ENCODE measurements around the gene MRNIP. TPM values are rescaled to one million over a fixed set of nuclear protein-coding genes. Genes with fewer than 3 reads are reported as not detected.

MRNIP gene
- total RNA-seq, 1 donor = 11.0 TPM

DNA sequence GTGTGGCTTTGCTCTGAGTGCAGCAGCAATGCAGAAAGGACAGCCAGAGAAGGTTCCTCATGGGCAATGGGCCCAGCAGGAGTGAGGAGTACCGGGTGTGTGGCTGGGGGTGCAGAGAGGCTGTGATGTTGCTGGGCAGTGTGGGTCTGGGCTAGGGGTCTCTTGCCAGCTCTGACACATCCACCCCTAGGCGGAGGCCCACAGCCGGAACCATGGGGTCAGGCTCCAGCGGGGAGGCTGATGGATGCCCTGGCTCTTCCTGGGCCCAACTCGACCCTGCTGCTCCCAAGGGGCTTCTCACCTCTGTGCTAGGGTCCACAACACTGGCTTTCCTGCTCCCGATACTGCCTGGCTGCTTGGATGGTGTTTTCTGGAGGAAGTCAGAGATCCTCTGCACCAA lies 29.2 kb upstream of the MRNIP start:
- no peak for DNase-seq (ENCODE audit: low read depth)
- H3K4me3 ChIP-seq (ENCODE audit: low read depth, low read length) = no peak overlapping the region

GRCh38 chr5:179887095-179887494 lies 28.5 kb upstream of the MRNIP start:
- no peak overlapping the region for H3K4me3 ChIP-seq (ENCODE audit: low read depth, low read length)

More for the DNA sequence above, 29.2 kb upstream of the MRNIP start:
- TF ChIP-seq, protein P1, sequence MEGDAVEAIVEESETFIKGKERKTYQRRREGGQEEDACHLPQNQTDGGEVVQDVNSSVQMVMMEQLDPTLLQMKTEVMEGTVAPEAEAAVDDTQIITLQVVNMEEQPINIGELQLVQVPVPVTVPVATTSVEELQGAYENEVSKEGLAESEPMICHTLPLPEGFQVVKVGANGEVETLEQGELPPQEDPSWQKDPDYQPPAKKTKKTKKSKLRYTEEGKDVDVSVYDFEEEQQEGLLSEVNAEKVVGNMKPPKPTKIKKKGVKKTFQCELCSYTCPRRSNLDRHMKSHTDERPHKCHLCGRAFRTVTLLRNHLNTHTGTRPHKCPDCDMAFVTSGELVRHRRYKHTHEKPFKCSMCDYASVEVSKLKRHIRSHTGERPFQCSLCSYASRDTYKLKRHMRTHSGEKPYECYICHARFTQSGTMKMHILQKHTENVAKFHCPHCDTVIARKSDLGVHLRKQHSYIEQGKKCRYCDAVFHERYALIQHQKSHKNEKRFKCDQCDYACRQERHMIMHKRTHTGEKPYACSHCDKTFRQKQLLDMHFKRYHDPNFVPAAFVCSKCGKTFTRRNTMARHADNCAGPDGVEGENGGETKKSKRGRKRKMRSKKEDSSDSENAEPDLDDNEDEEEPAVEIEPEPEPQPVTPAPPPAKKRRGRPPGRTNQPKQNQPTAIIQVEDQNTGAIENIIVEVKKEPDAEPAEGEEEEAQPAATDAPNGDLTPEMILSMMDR (IDR thresholded peaks at IDR 0.05; ENCODE audit: insufficient read depth, low read length) = no peak

GRCh38 chr5:179886190-179886911 lies 27.7 kb upstream of the MRNIP start:
- TF ChIP-seq, protein P1 (IDR thresholded peaks at IDR 0.05; ENCODE audit: insufficient read depth, low read length) = no peak
- H3K4me3 ChIP-seq (ENCODE audit: low read depth, low read length) = no peak overlapping the region
- no peak for DNase-seq (ENCODE audit: low read depth)

More at GRCh38 chr5:179887095-179887494, 28.5 kb upstream of the MRNIP start:
- TF ChIP-seq, protein P1 (IDR thresholded peaks at IDR 0.05; ENCODE audit: insufficient read depth, low read length) = no peak
- DNase-seq (ENCODE audit: low read depth) = no peak

DNA sequence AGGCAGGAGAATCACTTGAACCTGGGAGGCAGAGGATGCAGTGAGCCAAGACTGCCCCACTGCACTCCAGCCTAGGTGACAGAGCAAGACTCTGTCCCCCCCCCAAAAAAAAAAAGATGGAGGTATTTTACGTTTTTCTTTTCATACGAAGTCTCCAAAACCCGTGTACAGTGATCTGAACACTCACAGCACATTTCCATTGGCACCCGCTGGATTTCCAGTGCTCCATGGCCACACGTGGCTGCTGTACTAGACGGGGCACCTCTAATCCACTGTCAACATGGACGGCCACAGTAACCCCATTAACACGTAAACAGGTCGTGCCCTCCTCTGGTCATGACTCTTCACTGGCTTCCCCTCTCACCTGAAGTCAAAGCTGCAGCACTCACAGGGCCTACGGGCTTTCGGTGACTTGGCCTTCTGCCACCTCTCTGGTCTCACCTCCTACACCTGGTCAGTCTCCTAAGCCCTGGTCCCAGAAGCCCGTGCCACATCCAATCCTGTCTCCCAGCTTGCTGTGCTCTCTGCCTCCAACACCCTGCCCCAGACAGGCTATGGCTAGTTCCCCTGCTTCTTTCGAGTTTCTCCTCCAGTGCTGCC lies 27.0 kb upstream of the MRNIP start:
- no peak for DNase-seq (ENCODE audit: low read depth)
- TF ChIP-seq, protein P1 (IDR thresholded peaks at IDR 0.05; ENCODE audit: insufficient read depth, low read length) = no peak
- no peak overlapping the region for H3K4me3 ChIP-seq (ENCODE audit: low read depth, low read length)

DNA sequence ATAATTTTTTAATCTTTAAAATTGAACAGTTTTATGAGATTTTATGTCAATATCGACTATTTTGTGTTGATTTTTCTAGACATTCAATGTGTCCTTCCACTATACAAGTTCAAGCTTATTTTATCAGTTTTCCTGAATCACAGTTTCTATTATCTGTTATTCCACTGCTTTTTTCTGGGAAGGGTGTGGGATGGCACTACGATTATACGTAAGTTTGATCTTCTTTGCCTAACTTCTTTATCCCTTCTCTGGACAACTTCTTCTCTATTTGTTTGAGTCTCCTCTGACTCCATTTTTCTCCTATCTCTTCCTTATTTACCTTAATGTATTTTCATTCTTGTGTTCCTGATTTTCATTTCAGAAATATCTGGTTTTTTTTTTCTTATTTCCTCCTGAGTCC lies 24.5 kb upstream of the MRNIP start:
- H3K4me3 ChIP-seq (ENCODE audit: low read depth, low read length) = no peak overlapping the region
- TF ChIP-seq, protein P1 (IDR thresholded peaks at IDR 0.05; ENCODE audit: insufficient read depth, low read length) = no peak
- no peak for DNase-seq (ENCODE audit: low read depth)

- TF ChIP-seq, protein P1 (IDR thresholded peaks at IDR 0.05; ENCODE audit: insufficient read depth, low read length) = no peak
- no peak for DNase-seq (ENCODE audit: low read depth)
- H3K4me3 ChIP-seq (ENCODE audit: low read depth, low read length) = no peak overlapping the region
These were observed 23.7 kb upstream of the MRNIP start for GRCh38 chr5:179882338-179882737.
